ENCODE results near the gene LTBP1. TPM values are rescaled to one million over a fixed set of nuclear protein-coding genes. Genes with fewer than 3 reads are reported as not detected.

Gene LTBP1
- total and polyA plus RNA-seq, 4 donors = 5.8 to 57.6 (median 10.2) TPM

DNA sequence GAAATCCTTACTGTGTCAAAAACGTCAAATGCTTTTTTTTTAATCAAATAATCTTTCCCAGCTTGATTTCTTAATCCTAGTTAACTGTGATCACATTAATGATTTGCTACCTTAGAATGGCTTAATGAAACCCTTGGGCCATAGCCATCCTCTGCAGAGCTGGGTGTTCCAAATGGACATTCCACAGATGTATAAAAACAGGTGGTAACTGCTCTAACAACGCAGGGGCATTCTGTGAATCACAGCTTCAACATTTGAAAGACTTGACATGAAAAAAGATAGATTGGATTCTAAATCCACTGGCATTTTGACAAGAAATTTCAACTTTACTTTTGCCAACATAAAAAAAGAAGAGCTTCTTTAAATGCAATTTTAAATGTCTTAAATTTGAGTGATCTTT, 459.9 kb downstream of the LTBP1 start (continued):
- no peak for TF ChIP-seq EGR1 (IDR thresholded peaks at IDR 0.05; ENCODE audit: low read depth in 2 of 2)

DNA sequence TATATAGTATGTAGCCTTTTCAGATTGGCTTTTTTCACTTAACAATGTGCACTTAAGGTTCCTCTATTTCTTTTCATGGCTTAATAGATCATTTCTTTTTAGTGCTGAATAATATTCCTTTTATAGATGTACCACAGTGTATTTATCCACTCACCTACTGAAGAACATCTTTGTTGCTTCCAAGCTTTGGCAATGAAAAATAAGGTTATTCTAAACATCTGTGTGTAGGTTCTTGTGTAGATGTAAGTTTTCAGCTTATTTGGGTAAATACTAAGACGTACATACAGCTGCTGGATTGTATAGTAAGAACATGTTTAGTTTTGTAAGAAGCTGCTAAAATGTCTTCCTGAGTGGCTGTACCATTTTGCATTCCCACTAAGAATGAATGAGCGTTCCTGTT, 461.4 kb downstream of the LTBP1 start:
- Histone ChIP-seq H3K4me3 (ENCODE audit: low read depth in 1 of 3, low read length in 3 of 3) (no peak overlapping the region), H3K27me3 (ENCODE audit: control insufficient read depth in 4 of 4, insufficient read depth in 4 of 4, low read length in 3 of 4) (no peaks in the 10 kb centered on the region)
- WGBS = 91% methylated on average over 2 of the region's 2 CpGs

More for the DNA sequence above, 461.4 kb downstream of the LTBP1 start:
- no peak overlapping the region for H3K9ac ChIP-seq (ENCODE audit: low read depth in 1 of 2, low read length in 2 of 2)
- peaks cover 0 to 2% (median 0%) of the 10 kb centered on the region in 4 donors for H3K9me3 ChIP-seq (ENCODE audit: control insufficient read depth in 4 of 4, low read length in 3 of 4)
- DNase-seq (ENCODE audit: low spot score) = no peak
- H3K36me3 ChIP-seq (ENCODE audit: control insufficient read depth in 4 of 4, insufficient read depth in 3 of 4, low read depth in 1 of 4, low read length in 3 of 4) = no peaks in the 10 kb centered on the region
- no peak overlapping the region for H3K27ac ChIP-seq (ENCODE audit: low read depth in 1 of 2, low read length in 2 of 2)
- no peaks in the 10 kb centered on the region for H3K4me1 ChIP-seq (ENCODE audit: control insufficient read depth in 4 of 4, insufficient read depth in 4 of 4, low read length in 3 of 4)
- TF ChIP-seq, protein P1, sequence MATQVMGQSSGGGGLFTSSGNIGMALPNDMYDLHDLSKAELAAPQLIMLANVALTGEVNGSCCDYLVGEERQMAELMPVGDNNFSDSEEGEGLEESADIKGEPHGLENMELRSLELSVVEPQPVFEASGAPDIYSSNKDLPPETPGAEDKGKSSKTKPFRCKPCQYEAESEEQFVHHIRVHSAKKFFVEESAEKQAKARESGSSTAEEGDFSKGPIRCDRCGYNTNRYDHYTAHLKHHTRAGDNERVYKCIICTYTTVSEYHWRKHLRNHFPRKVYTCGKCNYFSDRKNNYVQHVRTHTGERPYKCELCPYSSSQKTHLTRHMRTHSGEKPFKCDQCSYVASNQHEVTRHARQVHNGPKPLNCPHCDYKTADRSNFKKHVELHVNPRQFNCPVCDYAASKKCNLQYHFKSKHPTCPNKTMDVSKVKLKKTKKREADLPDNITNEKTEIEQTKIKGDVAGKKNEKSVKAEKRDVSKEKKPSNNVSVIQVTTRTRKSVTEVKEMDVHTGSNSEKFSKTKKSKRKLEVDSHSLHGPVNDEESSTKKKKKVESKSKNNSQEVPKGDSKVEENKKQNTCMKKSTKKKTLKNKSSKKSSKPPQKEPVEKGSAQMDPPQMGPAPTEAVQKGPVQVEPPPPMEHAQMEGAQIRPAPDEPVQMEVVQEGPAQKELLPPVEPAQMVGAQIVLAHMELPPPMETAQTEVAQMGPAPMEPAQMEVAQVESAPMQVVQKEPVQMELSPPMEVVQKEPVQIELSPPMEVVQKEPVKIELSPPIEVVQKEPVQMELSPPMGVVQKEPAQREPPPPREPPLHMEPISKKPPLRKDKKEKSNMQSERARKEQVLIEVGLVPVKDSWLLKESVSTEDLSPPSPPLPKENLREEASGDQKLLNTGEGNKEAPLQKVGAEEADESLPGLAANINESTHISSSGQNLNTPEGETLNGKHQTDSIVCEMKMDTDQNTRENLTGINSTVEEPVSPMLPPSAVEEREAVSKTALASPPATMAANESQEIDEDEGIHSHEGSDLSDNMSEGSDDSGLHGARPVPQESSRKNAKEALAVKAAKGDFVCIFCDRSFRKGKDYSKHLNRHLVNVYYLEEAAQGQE (IDR thresholded peaks at IDR 0.05) = no peak
- TF ChIP-seq JUND (IDR thresholded peaks at IDR 0.05) (no peak), EGR1 (IDR thresholded peaks at IDR 0.05; ENCODE audit: low read depth in 2 of 2) (no peak), NR2F2 (IDR thresholded peaks at IDR 0.05) (no peak), SP1 (IDR thresholded peaks at IDR 0.05) (no peak), YY1 (IDR thresholded peaks at IDR 0.05) (no peak), HNF4G (IDR thresholded peaks at IDR 0.05) (no peak), FOXA2 (IDR thresholded peaks at IDR 0.05) (no peak), HNF4A (conservative IDR thresholded peaks at IDR 0.05) (no peak), TAF1 (conservative IDR thresholded peaks at IDR 0.05) (no peak), RXRA (IDR thresholded peaks at IDR 0.05) (no peak), RAD21 (IDR thresholded peaks at IDR 0.05) (no peak), GABPA (IDR thresholded peaks at IDR 0.05 in 1 of 2, conservative IDR thresholded peaks at IDR 0.05 in 1 of 2) (no peak), FOXA1 (IDR thresholded peaks at IDR 0.05) (no peak)
- TF ChIP-seq, protein P2, sequence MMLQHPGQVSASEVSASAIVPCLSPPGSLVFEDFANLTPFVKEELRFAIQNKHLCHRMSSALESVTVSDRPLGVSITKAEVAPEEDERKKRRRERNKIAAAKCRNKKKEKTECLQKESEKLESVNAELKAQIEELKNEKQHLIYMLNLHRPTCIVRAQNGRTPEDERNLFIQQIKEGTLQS (IDR thresholded peaks at IDR 0.05) = no peak
- TF ChIP-seq, protein P3, sequence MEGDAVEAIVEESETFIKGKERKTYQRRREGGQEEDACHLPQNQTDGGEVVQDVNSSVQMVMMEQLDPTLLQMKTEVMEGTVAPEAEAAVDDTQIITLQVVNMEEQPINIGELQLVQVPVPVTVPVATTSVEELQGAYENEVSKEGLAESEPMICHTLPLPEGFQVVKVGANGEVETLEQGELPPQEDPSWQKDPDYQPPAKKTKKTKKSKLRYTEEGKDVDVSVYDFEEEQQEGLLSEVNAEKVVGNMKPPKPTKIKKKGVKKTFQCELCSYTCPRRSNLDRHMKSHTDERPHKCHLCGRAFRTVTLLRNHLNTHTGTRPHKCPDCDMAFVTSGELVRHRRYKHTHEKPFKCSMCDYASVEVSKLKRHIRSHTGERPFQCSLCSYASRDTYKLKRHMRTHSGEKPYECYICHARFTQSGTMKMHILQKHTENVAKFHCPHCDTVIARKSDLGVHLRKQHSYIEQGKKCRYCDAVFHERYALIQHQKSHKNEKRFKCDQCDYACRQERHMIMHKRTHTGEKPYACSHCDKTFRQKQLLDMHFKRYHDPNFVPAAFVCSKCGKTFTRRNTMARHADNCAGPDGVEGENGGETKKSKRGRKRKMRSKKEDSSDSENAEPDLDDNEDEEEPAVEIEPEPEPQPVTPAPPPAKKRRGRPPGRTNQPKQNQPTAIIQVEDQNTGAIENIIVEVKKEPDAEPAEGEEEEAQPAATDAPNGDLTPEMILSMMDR (IDR thresholded peaks at IDR 0.05; ENCODE audit: low read depth, low read length, missing input control) = no peak
- TF ChIP-seq, protein P4, sequence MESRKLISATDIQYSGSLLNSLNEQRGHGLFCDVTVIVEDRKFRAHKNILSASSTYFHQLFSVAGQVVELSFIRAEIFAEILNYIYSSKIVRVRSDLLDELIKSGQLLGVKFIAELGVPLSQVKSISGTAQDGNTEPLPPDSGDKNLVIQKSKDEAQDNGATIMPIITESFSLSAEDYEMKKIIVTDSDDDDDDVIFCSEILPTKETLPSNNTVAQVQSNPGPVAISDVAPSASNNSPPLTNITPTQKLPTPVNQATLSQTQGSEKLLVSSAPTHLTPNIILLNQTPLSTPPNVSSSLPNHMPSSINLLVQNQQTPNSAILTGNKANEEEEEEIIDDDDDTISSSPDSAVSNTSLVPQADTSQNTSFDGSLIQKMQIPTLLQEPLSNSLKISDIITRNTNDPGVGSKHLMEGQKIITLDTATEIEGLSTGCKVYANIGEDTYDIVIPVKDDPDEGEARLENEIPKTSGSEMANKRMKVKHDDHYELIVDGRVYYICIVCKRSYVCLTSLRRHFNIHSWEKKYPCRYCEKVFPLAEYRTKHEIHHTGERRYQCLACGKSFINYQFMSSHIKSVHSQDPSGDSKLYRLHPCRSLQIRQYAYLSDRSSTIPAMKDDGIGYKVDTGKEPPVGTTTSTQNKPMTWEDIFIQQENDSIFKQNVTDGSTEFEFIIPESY (IDR thresholded peaks at IDR 0.05) = no peak
- TF ChIP-seq, protein P5, sequence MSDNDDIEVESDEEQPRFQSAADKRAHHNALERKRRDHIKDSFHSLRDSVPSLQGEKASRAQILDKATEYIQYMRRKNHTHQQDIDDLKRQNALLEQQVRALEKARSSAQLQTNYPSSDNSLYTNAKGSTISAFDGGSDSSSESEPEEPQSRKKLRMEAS (IDR thresholded peaks at IDR 0.05) = no peak

Measured in liver (tissue), 9 donors.